AG09319 (cell line): Measurements from ENCODE around the gene EPHB1.

Experiments used
- DNase-seq: peaks from one replicate; pipeline ENCODE4 v3.0.0-alpha.2; 2010; ENCODE audit warnings: low read depth; ENCODE audit errors: extremely low read depth
- TF ChIP-seq, protein P1 (sequence below): IDR thresholded peaks from 2 replicates; pipeline ENCODE4 v1.5.1; 2011; ENCODE audit warnings: low read depth, mild to moderate bottlenecking, inconsistent platforms, low read length, moderate library complexity

The EPHB1 gene

DNA sequence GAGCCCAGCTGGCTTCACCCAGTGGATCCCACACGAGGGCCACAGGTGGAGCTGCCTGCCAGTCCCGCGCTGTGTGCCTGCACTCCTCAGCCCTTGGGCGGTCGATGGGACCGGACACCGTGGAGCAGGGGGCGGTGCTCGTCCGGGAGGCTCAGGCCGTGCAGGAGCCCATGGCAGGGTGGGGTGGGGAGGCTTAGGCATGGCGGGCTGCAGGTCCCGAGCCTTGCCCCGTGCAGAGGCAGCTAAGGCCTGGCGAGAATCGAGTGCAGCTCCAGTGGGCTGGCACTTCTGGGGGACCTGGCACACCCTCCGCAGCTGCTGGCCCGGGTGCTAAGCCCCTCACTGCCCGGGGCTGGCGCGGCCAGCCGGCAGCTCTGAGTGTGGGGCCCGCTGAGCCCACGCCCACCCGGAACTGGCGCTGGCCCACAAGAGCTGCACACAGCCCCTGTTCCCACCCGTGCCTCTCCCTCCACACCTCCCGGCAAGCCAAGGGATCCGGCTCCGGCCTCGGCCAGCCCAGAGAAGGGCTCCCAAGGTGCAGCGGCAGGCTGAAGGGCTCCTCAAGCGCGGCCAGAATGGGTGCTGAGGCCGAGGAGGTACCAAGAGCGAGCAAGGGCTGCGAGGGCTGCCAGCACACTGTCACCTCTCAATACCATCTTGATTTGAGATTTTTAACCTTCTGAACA is 121.4 kb downstream of the EPHB1 start:
- no peak for DNase-seq
- TF ChIP-seq, protein P1, sequence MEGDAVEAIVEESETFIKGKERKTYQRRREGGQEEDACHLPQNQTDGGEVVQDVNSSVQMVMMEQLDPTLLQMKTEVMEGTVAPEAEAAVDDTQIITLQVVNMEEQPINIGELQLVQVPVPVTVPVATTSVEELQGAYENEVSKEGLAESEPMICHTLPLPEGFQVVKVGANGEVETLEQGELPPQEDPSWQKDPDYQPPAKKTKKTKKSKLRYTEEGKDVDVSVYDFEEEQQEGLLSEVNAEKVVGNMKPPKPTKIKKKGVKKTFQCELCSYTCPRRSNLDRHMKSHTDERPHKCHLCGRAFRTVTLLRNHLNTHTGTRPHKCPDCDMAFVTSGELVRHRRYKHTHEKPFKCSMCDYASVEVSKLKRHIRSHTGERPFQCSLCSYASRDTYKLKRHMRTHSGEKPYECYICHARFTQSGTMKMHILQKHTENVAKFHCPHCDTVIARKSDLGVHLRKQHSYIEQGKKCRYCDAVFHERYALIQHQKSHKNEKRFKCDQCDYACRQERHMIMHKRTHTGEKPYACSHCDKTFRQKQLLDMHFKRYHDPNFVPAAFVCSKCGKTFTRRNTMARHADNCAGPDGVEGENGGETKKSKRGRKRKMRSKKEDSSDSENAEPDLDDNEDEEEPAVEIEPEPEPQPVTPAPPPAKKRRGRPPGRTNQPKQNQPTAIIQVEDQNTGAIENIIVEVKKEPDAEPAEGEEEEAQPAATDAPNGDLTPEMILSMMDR: no peak

DNA sequence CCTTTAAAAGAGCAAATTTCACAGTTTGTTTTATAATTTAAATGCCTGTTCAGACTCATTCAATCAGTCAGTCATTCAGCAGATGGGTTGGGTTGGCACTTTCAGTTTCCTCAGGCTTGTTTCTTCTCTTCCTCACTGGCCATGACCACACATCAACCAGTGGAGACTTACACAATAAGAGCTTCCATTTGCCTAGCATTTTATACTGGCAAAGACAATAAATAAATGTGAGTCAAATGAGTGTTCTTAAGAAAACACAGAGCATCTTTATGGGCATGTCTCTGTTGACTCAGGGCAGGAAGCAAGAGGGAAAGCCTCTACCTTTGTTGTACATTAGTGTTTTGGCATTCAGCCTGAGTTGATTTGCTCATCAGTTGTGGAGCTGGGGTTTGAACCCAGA is 122.6 kb downstream of the EPHB1 start:
- no peak for DNase-seq
- TF ChIP-seq, protein P1: no peak

DNA sequence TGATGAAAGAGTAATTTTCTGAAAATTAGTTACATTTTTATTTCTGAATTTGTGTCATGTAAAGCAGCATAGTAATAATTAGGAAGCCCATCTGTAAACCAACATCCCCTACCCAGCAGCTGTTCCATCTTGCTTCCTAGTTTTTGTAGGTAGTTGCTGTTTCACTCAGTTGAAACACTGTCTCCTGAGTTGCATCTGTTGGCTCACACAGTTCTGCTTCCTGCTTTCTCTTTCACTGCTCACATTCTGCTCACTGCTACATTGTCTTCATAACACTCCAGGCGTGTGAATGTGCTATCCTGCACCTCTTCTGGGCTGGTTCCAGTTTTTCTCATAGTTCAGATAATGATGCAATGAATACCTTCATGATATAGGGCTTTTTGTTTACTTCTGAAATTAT is 123.4 kb downstream of the EPHB1 start:
- TF ChIP-seq, protein P1: no peak

DNA sequence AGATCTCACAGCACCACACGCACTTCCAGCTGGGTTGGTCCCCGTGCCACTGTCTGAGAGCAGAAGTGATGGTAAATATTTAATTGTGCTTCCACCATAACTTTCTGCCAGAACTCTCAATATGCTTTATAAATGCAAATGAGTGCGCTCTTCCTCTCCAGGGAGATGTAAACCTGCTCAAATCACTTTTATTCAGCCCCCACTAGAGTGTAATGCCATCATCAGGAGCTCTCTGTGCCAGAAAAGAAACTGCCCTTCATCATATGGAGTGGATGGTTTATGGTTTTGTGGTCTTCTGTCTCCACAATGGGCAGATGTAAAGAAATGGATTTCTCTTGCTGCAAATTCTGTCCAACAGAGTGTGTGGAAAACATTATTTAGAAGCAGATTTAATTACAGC is 127.0 kb downstream of the EPHB1 start:
- TF ChIP-seq, protein P1: no peak
- no peak for DNase-seq

More for the DNA sequence above, 123.4 kb downstream of the EPHB1 start:
- no peak for DNase-seq

DNA sequence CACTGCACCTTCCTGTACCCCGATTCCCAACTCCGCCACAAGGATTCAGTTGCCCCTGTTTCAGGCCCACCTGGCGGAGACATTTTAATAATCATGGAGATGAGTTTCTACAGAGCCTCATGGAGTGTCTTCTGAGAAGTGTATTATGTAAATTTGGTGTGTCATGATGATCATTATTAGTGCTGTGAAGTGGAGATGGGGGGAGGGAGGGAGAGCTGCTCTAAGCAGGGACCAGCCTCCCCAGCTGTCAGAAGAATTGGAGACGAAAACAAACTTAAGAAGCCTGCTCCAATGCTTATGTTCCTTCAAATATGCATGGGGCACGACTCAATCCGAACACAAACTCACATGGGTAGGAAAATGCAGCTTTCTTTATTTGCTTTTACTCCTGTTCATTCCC is 127.8 kb downstream of the EPHB1 start:
- TF ChIP-seq, protein P1: no peak
- no peak for DNase-seq

DNA sequence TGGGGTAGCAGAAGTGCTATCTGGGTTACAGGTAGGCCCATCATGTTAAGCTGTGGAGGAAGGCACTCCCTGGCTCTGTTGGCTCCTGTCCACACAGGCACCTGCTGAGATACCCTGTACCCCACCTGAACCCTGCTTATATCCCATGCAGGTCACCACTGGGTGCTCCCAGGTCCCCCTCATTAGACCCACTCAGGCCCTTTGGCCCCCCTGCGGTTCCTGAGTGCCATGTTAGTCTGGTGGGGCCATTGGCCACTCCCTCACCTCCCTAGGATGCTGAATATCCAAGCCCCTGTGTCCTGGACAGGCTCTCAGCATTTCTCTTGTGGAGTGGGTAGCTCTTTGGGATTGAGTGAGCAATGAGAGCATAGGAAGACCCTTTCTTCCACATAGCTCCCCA is 128.2 kb downstream of the EPHB1 start:
- DNase-seq: no peak
- TF ChIP-seq, protein P1: no peak

DNA sequence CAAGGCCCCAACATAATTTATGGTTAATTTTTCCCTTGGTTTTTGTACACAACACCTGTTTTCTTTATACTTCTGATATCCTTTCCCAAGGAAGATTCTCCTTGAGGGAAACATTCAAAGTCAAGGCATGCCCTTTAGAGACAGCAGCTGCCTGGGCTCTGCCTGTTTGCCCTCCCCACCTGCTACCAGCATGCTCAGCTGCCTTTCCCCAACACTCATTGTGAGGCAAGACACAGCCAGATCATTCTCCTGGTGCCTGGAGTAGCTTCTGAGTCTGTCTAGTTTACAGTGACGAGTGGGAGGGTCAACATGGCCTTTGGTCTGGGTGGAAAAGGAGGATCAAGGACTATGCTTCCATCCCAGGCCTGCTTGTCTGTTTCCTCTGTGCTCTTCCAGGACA is 132.5 kb downstream of the EPHB1 start:
- DNase-seq: no peak
- TF ChIP-seq, protein P1: no peak
